B cell (primary cell): ENCODE data around the gene HEXD. TPM values are rescaled to one million over a fixed set of nuclear protein-coding genes. Genes with fewer than 3 reads are reported as not detected.

ENCODE experiments used
- ATAC-seq: fragments of 200-7000 bp; cut with Tn5 transposase; one replicate; pipeline ENCODE4 v1.10.0; 2021; ENCODE audit warnings: low read depth, mild to moderate bottlenecking, moderate number of reproducible peaks, moderate library complexity
- CTCF ChIA-PET: fragments of 350-600 bp; sonication (Branson Sonifier 250); formaldehyde crosslinking; loops from one replicate; lab custom pipeline; 2021; ENCODE audit warnings: antibody characterized with exemption, inconsistent platforms; lab: Charles Lee
- POLR2A ChIA-PET: fragments of 350-600 bp; sonication (Branson Sonifier 250); formaldehyde crosslinking; loops from one replicate; lab custom pipeline; 2021; ENCODE audit warnings: antibody characterized with exemption; lab: Charles Lee
- DNase-seq: peaks from one replicate; pipeline ENCODE4 v3.0.0; 2013
- H2AFZ ChIP-seq: 2 replicates; pipeline ENCODE4 v1.6.1; 2012; ENCODE audit warnings: mild to moderate bottlenecking, low read depth, low read length; ENCODE audit not compliant: insufficient read depth, poor library complexity, severe bottlenecking
- H3K27ac ChIP-seq, 2 donors: 1 replicate in 1 of 2; 2 replicates in 1 of 2; pipeline ENCODE4 v1.5.1; 2012 to 2013; ENCODE audit warnings: low read length in 2 of 2, mild to moderate bottlenecking in 2 of 2, moderate library complexity in 1 of 2
- H3K27me3 ChIP-seq, 4 experiments: fragments of 200-600 bp in 1 of 4; sonication (generic) in 1 of 4; replicated peaks in 1 of 4; 1 replicate in 2 of 4; 2 replicates in 2 of 4; pipeline versions ENCODE4 v1.6.1 to v1.7.0; 2013 to 2016; ENCODE audit warnings: low read length in 3 of 4, mild to moderate bottlenecking in 2 of 4, mixed read lengths in 1 of 4, moderate library complexity in 1 of 4; ENCODE audit not compliant: insufficient read depth in 4 of 4, control insufficient read depth in 3 of 4; ENCODE audit errors: control extremely low read depth in 1 of 4
- H3K36me3 ChIP-seq, 2 experiments: replicated peaks in 1 of 2; 1 replicate in 1 of 2; 2 replicates in 1 of 2; pipeline versions ENCODE4 v1.6.1 to v1.7.1; 2013; ENCODE audit warnings: low read length in 1 of 2; ENCODE audit not compliant: insufficient read depth in 2 of 2, control insufficient read depth in 1 of 2; ENCODE audit errors: control extremely low read depth in 1 of 2, extremely low read depth in 1 of 2
- H3K4me1 ChIP-seq, 2 donors: fragments of 200-600 bp in 1 of 2; sonication (generic) in 1 of 2; 1 replicate in 1 of 2; 2 replicates in 1 of 2; pipeline versions ENCODE4 v1.5.1 to v1.6.1; 2013 to 2017; ENCODE audit warnings: low read length in 2 of 2; ENCODE audit not compliant: control insufficient read depth in 2 of 2, insufficient read depth in 2 of 2
- H3K4me2 ChIP-seq: replicated peaks from 2 replicates; pipeline ENCODE3; 2012; ENCODE audit warnings: mild to moderate bottlenecking, low read depth, low read length; ENCODE audit not compliant: poor library complexity, severe bottlenecking
- H3K4me3 ChIP-seq, 5 experiments: fragments of 200-600 bp in 1 of 5; sonication (generic) in 1 of 5; 1 replicate in 3 of 5; 2 replicates in 2 of 5; pipeline versions ENCODE4 v1.5.1 to v1.7.0; 2011 to 2016; ENCODE audit warnings: low read length in 4 of 5, mild to moderate bottlenecking in 4 of 5, low read depth in 2 of 5, control low read depth in 1 of 5, moderate library complexity in 1 of 5; ENCODE audit not compliant: insufficient read depth in 1 of 5; ENCODE audit errors: control extremely low read depth in 1 of 5, extremely low read depth in 1 of 5
- H3K79me2 ChIP-seq: fragments of 200-600 bp; sonication (generic); one replicate; pipeline ENCODE4 v1.6.0; 2016; ENCODE audit warnings: low read length; ENCODE audit not compliant: control insufficient read depth, insufficient read depth
- H3K9ac ChIP-seq: fragments of 200-600 bp; sonication (generic); 2 replicates; pipeline ENCODE4 v1.6.1; 2017; ENCODE audit warnings: mild to moderate bottlenecking, low read length, moderate library complexity
- H3K9me3 ChIP-seq, 3 donors: one replicate each; pipeline versions ENCODE4 v1.6.1 to v1.7.1; 2013; ENCODE audit warnings: low read length in 2 of 3; ENCODE audit not compliant: control insufficient read depth in 2 of 3, insufficient read depth in 1 of 3; ENCODE audit errors: control extremely low read depth in 1 of 3
- H4K20me1 ChIP-seq: 2 replicates; pipeline ENCODE4 v1.6.0; 2012; ENCODE audit warnings: mild to moderate bottlenecking, low read length; ENCODE audit not compliant: insufficient read depth, control insufficient read depth, poor library complexity, severe bottlenecking
- H3K27ac Mint-ChIP-seq: one replicate; pipeline ENCODE4 v1.8.0; 2021; ENCODE audit warnings: mixed read lengths
- H3K27me3 Mint-ChIP-seq: one replicate; pipeline ENCODE4 v1.8.0; 2021; ENCODE audit warnings: mixed read lengths
- H3K4me1 Mint-ChIP-seq: one replicate; pipeline ENCODE4 v1.8.0; 2021; ENCODE audit warnings: mixed read lengths
- H3K4me3 Mint-ChIP-seq: one replicate; pipeline ENCODE4 v1.8.0; 2021; ENCODE audit warnings: mixed read lengths
- H3K9me3 Mint-ChIP-seq: one replicate; pipeline ENCODE4 v1.8.0; 2022; ENCODE audit warnings: mixed read lengths; ENCODE audit not compliant: insufficient read depth
- CTCF ChIP-seq: fragments of 200-600 bp; IDR thresholded peaks from one replicate; pipeline ENCODE4 v1.8.0; 2022; ENCODE audit warnings: antibody characterized with exemption, mild to moderate bottlenecking
- EZH2 ChIP-seq: IDR thresholded peaks from 2 replicates; pipeline ENCODE4 v1.6.1; 2012; ENCODE audit warnings: borderline replicate concordance, low read depth, mild to moderate bottlenecking, moderate library complexity, low read length; ENCODE audit not compliant: insufficient read depth, poor library complexity, severe bottlenecking
- WGBS: methylation state at CpG from one replicate; pipeline ENCODE4 v1.1.5; 2013; ENCODE audit warnings: missing lambda C conversion rate; ENCODE audit not compliant: insufficient coverage; 5-methylcytosine and 5-hydroxymethylcytosine counted together
- intact Hi-C: fragments of 100-400 bp; cut with micrococcal nuclease; formaldehyde crosslinking; loops from one replicate; pipeline ENCODE4 v1.10.0; 2022
- polyA plus RNA-seq: library from polyadenylated mRNA; depleted of rRNA; stranded (reverse); fragments of >200 nt; gene quantifications from 2 replicates; pipeline ENCODE4 v1.2.3, GENCODE V29; 2012
- total RNA-seq, 2 donors: library from RNA; stranded (reverse); fragments of 120-200 nt in 1 of 2; gene quantifications; 1 replicate in 1 of 2; 2 replicates in 1 of 2; pipeline versions ENCODE4 v1.2.3 to v1.2.4, GENCODE V29; 2013 to 2022

HEXD gene
- total and polyA plus RNA-seq, 2 donors (not counting 1 experiment from before 2014, with no cell fraction given), result 128 to 317 TPM

- no peak for ATAC-seq
- Mint-ChIP-seq H3K27me3 (peaks cover 37% of the 10 kb centered on the region), H3K9me3 (no peaks in the 10 kb centered on the region), H3K4me3 (no peak overlapping the region), H3K27ac (no peak overlapping the region), H3K4me1 (peaks cover 24% of the 10 kb centered on the region)
- Histone ChIP-seq H3K79me2 (no peaks in the 10 kb centered on the region), H3K4me3 (no peak overlapping the region), H3K9ac (no peak overlapping the region), H3K27me3 (peaks cover 0 to 27% (median 12%) of the 10 kb centered on the region in 4 experiments), H3K27ac (no peak overlapping the region), H3K9me3 (peaks cover 0 to 7% (median 0%) of the 10 kb centered on the region in 3 donors), H2AFZ (no peak overlapping the region), H4K20me1 (no peaks in the 10 kb centered on the region), H3K4me2 (no peak overlapping the region), H3K4me1 (peaks cover 23 to 27% of the 10 kb centered on the region in 2 donors), H3K36me3 (no peaks in the 10 kb centered on the region)
- CTCF ChIA-PET, result interaction anchor here (0.5 to 2.4 kb wide), 4 partner anchors 9 to 1383 kb away, joined by 4 to 6 read pairs (median 6); no protein-coding TSS in a partner anchor
- POLR2A ChIA-PET, result no interaction called here
- 93% methylated on average over 2 of the region's 7 CpGs for WGBS
- no peak for DNase-seq
- TF ChIP-seq CTCF, result no peak
- TF ChIP-seq EZH2, result no peak
- intact Hi-C loops, result no loop called here
Observed at GRCh38 chr17:82369211-82369610, 48.9 kb upstream of the HEXD start.

- peak overlapping the region; percentile 82 for H3K4me3 Mint-ChIP-seq
- Histone ChIP-seq H3K4me3 (peak overlapping the region in 4 of 5 experiments; percentile 38 to 72 (median 41)), H3K4me1 (peaks cover 23 to 27% of the 10 kb centered on the region in 2 donors), H3K36me3 (no peaks in the 10 kb centered on the region), H2AFZ (peak overlapping the region; percentile 68), H3K27me3 (peaks cover 0 to 35% (median 14%) of the 10 kb centered on the region in 4 experiments), H3K27ac (no peak overlapping the region), H4K20me1 (no peaks in the 10 kb centered on the region), H3K9ac (peak overlapping the region; percentile 70), H3K4me2 (peak overlapping the region; percentile 89), H3K9me3 (peaks cover 0 to 11% (median 0%) of the 10 kb centered on the region in 3 donors), H3K79me2 (no peaks in the 10 kb centered on the region)
- peak; percentile 47 for ATAC-seq
- H3K27me3 Mint-ChIP-seq, result peaks cover 37% of the 10 kb centered on the region
- ChIA-PET CTCF (interaction anchor here (0.8 to 2.4 kb wide), 7 partner anchors 13 to 183 kb away, joined by 3 to 6 read pairs (median 3); no protein-coding TSS in a partner anchor), POLR2A (no interaction called here)
- TF ChIP-seq CTCF (no peak), EZH2 (no peak)
- 14% methylated on average over 33 of the region's 38 CpGs for WGBS
- H3K4me1 Mint-ChIP-seq, result peaks cover 24% of the 10 kb centered on the region
- H3K9me3 Mint-ChIP-seq, result no peaks in the 10 kb centered on the region
- intact Hi-C loops, result no loop called here
- H3K27ac Mint-ChIP-seq, result no peak overlapping the region
- DNase-seq, result peak; percentile 47
Observed at GRCh38 chr17:82370471-82371332, 47.4 kb upstream of the HEXD start.
